ENCODE data around the gene NFATC2.

DNA sequence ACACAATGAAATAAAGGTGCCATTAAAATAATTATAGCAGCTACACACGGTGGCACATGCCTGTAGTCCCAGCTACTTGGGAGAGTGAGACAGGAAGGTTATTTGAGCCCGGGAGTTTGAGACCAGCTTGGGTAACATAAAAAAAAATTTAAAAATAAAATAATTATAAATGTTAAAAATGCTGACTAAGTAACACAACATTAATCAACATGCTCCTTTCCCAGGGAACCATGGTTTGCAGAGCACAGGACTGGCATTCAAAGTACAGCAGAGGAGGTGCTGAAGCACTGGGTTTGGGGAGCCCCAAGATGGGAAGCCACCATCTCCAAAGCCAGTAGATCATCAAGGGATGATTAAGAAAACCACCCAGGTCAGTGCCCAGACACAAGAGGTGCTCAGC lies 51.9 kb downstream of the NFATC2 start:
- TF ChIP-seq, protein P1, sequence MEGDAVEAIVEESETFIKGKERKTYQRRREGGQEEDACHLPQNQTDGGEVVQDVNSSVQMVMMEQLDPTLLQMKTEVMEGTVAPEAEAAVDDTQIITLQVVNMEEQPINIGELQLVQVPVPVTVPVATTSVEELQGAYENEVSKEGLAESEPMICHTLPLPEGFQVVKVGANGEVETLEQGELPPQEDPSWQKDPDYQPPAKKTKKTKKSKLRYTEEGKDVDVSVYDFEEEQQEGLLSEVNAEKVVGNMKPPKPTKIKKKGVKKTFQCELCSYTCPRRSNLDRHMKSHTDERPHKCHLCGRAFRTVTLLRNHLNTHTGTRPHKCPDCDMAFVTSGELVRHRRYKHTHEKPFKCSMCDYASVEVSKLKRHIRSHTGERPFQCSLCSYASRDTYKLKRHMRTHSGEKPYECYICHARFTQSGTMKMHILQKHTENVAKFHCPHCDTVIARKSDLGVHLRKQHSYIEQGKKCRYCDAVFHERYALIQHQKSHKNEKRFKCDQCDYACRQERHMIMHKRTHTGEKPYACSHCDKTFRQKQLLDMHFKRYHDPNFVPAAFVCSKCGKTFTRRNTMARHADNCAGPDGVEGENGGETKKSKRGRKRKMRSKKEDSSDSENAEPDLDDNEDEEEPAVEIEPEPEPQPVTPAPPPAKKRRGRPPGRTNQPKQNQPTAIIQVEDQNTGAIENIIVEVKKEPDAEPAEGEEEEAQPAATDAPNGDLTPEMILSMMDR (conservative IDR thresholded peaks at IDR 0.05; ENCODE audit: low read length): no peak
- TF ChIP-seq EZH2phosphoT487 (IDR thresholded peaks at IDR 0.05; ENCODE audit: borderline replicate concordance): no peak
